ENCODE measurements around the gene GSTP1.

Gene GSTP1

GRCh38 chr11:67632175-67632981 is 48.8 kb downstream of the GSTP1 start:
- DNase-seq: no peak

GRCh38 chr11:67632982-67633755 is 49.6 kb downstream of the GSTP1 start:
- no peak for DNase-seq

GRCh38 chr11:67633758-67634365 is 50.2 kb downstream of the GSTP1 start:
- DNase-seq: no peak

GRCh38 chr11:67634366-67635230 is 51.0 kb downstream of the GSTP1 start:
- DNase-seq: no peak

- no peak for DNase-seq
Measured at GRCh38 chr11:67635231-67635521, 51.6 kb downstream of the GSTP1 start.
